GM11168 (cell line): Measurements from ENCODE around the gene HLA-DQA1.

Experiments used
- in situ Hi-C: fragments of 300-500 bp; cut with MboI; formaldehyde crosslinking; loops from one replicate; pipeline ENCODE4 v1.12.0; 2022; ENCODE audit warnings: low sequenced_read_pairs; ENCODE audit not compliant: unreplicated experiment

Gene HLA-DQA1

DNA sequence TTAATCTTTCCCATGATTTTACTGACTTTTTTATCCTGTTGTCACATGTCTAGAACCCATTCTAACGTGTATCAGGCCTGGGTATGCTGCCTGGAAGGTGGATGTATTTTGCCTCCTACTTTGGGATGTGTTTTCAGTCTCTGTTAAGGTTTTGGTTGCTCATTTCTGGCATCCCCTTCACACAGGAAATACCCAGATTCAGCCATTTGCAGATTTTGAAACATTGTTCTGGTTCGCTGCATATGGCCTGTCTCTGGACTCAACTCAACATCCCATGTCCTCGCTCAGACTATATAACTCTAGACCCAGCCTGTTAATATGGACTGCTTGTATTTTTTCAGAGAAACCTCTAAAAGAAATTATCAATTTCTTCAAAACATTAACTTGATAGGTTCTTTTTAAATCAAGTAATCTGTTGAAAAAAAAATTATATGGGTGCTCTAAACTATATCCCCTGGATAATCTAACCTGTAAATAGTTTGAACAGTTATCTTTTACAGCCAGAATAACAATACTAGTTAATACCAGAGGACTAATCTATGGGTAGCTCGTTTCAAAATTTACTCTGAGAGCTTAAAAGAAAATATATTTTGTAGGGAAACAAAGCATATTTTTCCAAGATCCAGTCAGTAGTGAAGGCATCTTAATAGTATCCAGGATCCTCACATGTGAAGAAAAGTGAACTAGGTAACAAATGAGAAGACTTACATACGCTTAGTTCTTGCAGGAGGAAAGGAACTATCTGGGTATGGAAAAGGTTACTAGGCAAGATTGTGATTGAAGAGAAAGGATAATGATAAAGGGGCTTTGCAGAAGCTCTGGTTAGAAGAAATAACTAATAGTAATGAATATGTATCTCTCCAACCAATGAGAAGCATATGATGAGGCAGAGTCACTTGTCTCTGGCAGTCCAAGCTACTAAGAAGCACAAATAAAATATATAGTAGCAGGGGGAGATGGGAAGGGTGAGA is 52.6 kb downstream of the HLA-DQA1 start:
- in situ Hi-C loops, result loop anchor here (10.0 kb wide), 1 partner anchor 105 kb away; the partner anchor contains the start of gene HLA-DRB1

DNA sequence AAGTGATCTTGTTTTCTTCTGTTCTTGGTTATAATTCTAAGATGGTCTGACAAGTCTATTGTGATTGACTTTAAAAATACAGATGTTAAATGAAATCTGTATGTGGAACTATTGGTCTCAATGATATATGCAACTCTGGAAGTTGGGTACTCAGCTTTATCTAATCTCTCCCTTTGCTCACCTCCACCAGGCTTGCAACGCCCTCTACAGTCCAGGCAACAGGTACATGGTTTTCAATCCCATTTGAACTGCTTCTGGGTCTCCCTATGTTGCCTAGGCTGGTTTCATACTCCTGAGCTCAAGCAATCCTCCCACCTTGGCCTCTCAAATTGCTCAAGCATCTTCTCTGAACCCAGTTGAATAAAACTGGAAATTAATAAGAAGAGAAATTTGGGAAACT is 54.8 kb downstream of the HLA-DQA1 start:
- in situ Hi-C loops, result loop anchor here (10.0 kb wide), 1 partner anchor 107 kb away; the partner anchor contains the start of gene HLA-DRB1
